Peyer's patch (tissue), 4 donors: ENCODE data around the gene ANKMY1.

ENCODE experiments used
- CTCF ChIP-seq, 6 experiments: fragments of 450-650 bp in 4 of 6; fragments of 200-600 bp in 2 of 6; sonication (generic) in 1 of 6; IDR thresholded peaks; one replicate each; pipeline ENCODE4 v1.5.1; 2017 to 2019; ENCODE audit warnings: antibody characterized with exemption in 6 of 6, mild to moderate bottlenecking in 3 of 6, moderate library complexity in 1 of 6
- POLR2A ChIP-seq, 2 donors: fragments of 450-650 bp; IDR thresholded peaks; one replicate each; pipeline ENCODE4 v1.5.1; 2017; ENCODE audit warnings: antibody characterized with exemption in 2 of 2, mild to moderate bottlenecking in 2 of 2, moderate library complexity in 2 of 2

GRCh38 chr2:240553956-240554480, 3.8 kb downstream of the ANKMY1 start:
- TF ChIP-seq CTCF (IDR thresholded peaks at IDR 0.05), result no peak
- no peak for TF ChIP-seq POLR2A (IDR thresholded peaks at IDR 0.05)
